ENCODE results near the gene RFX7.
"Not testable (repeated sequence)": the region's sequence is repeated elsewhere in the genome, so short reads cannot be mapped to it uniquely, and the experiment has no call there.

RFX7 gene

GRCh38 chr15:56205061-56205876 is 38.4 kb downstream of the RFX7 start:
- DNase-seq (ENCODE audit: low read depth in 2 of 2): no peak

GRCh38 chr15:56203312-56203922 is 40.3 kb downstream of the RFX7 start:
- DNase-seq (ENCODE audit: low read depth in 2 of 2): not testable (repeated sequence)

GRCh38 chr15:56202701-56203100 is 41.0 kb downstream of the RFX7 start:
- DNase-seq (ENCODE audit: low read depth in 2 of 2): no peak

GRCh38 chr15:56199038-56199437 is 44.6 kb downstream of the RFX7 start:
- no peak for DNase-seq (ENCODE audit: low read depth in 2 of 2)

- no peak for DNase-seq (ENCODE audit: low read depth in 2 of 2)
Measured at GRCh38 chr15:56194035-56194434, 49.6 kb downstream of the RFX7 start.

- no peak for DNase-seq (ENCODE audit: low read depth in 2 of 2)
Measured at GRCh38 chr15:56192659-56193442, 50.8 kb downstream of the RFX7 start.

- no peak for DNase-seq (ENCODE audit: low read depth in 2 of 2)
Measured at GRCh38 chr15:56187665-56188064, 56.0 kb downstream of the RFX7 start.

- no peak for DNase-seq (ENCODE audit: low read depth in 2 of 2)
Measured at GRCh38 chr15:56185980-56186379, 57.7 kb downstream of the RFX7 start.

GRCh38 chr15:56184516-56184915 is 59.2 kb downstream of the RFX7 start:
- DNase-seq (ENCODE audit: low read depth in 2 of 2): no peak

- DNase-seq (ENCODE audit: low read depth in 2 of 2): no peak
Measured at GRCh38 chr15:56180851-56181250, 62.8 kb downstream of the RFX7 start.

GRCh38 chr15:56176996-56177395 is 66.7 kb downstream of the RFX7 start:
- no peak for DNase-seq (ENCODE audit: low read depth in 2 of 2)

GRCh38 chr15:56175788-56176187 is 67.9 kb downstream of the RFX7 start:
- no peak for DNase-seq (ENCODE audit: low read depth in 2 of 2)

GRCh38 chr15:56174649-56175048 is 69.0 kb downstream of the RFX7 start:
- no peak for DNase-seq (ENCODE audit: low read depth in 2 of 2)

GRCh38 chr15:56168394-56168793 is 75.3 kb downstream of the RFX7 start:
- no peak for DNase-seq (ENCODE audit: low read depth in 2 of 2)

- DNase-seq (ENCODE audit: low read depth in 2 of 2): no peak
Measured at GRCh38 chr15:56165234-56165633, 78.4 kb downstream of the RFX7 start.

- no peak for DNase-seq (ENCODE audit: low read depth in 2 of 2)
Measured at GRCh38 chr15:56160966-56161365, 82.7 kb downstream of the RFX7 start.

GRCh38 chr15:56156877-56157276 is 86.8 kb downstream of the RFX7 start:
- DNase-seq (ENCODE audit: low read depth in 2 of 2): no peak

GRCh38 chr15:56155278-56155677 is 88.4 kb downstream of the RFX7 start:
- DNase-seq (ENCODE audit: low read depth in 2 of 2): not testable (repeated sequence)

GRCh38 chr15:56154768-56155167 is 88.9 kb downstream of the RFX7 start:
- not testable (repeated sequence) for DNase-seq (ENCODE audit: low read depth in 2 of 2)

- DNase-seq (ENCODE audit: low read depth in 2 of 2): no peak
Measured at GRCh38 chr15:56150204-56150603, 93.5 kb downstream of the RFX7 start.

- no peak for DNase-seq (ENCODE audit: low read depth in 2 of 2)
Measured at GRCh38 chr15:56148064-56148463, 95.6 kb downstream of the RFX7 start.

- no peak for DNase-seq (ENCODE audit: low read depth in 2 of 2)
Measured at GRCh38 chr15:56146756-56147155, 96.9 kb downstream of the RFX7 start.

- DNase-seq (ENCODE audit: low read depth in 2 of 2): no peak
Measured at GRCh38 chr15:56128081-56128480, 115.6 kb downstream of the RFX7 start.
